ENCODE results near the gene GFOD1. TPM values are rescaled to one million over a fixed set of nuclear protein-coding genes. Genes with fewer than 3 reads are reported as not detected.

GFOD1 gene
- total RNA-seq, 1 experiment from 2014 or later: 6.1 TPM

DNA sequence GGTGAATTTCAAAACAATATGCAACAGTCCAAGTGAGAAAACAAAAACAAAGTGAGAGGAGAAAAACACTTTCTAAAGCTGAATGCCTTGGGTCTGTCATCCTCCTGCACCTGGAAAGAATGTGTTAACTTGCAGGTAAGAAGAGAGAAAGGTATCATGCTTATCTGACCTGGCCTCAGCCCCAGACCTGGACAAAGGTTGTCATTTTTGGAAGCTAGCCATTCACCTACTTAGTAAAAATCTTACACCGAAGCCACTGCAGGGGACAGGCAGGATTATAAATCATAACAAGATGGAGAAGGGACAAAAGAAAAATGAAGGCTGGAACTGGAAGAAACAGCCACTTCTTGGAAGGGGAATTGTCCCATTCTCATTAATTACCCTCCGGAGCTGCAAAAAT lies 69.4 kb downstream of the GFOD1 start:
- H3K4ac ChIP-seq (ENCODE audit: low read depth, low read length): no peak overlapping the region
- no peak overlapping the region for H3K56ac ChIP-seq (ENCODE audit: insufficient read length, low read depth, low read length)
- TF ChIP-seq, protein P1, sequence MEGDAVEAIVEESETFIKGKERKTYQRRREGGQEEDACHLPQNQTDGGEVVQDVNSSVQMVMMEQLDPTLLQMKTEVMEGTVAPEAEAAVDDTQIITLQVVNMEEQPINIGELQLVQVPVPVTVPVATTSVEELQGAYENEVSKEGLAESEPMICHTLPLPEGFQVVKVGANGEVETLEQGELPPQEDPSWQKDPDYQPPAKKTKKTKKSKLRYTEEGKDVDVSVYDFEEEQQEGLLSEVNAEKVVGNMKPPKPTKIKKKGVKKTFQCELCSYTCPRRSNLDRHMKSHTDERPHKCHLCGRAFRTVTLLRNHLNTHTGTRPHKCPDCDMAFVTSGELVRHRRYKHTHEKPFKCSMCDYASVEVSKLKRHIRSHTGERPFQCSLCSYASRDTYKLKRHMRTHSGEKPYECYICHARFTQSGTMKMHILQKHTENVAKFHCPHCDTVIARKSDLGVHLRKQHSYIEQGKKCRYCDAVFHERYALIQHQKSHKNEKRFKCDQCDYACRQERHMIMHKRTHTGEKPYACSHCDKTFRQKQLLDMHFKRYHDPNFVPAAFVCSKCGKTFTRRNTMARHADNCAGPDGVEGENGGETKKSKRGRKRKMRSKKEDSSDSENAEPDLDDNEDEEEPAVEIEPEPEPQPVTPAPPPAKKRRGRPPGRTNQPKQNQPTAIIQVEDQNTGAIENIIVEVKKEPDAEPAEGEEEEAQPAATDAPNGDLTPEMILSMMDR (conservative IDR thresholded peaks at IDR 0.05): no peak
- H3K9ac ChIP-seq (ENCODE audit: extremely low read depth, insufficient read length, low read length): no peak overlapping the region
- H3T11ph ChIP-seq (ENCODE audit: low read length): no peak overlapping the region
- no peak overlapping the region for H4K91ac ChIP-seq (ENCODE audit: insufficient read length, low read depth, low read length)
- H4K20me1 ChIP-seq (ENCODE audit: control insufficient read depth, insufficient read depth, insufficient read length): no peaks in the 10 kb centered on the region
- H2BK5ac ChIP-seq (ENCODE audit: insufficient read length, low read length): no peak overlapping the region
- H3K23me2 ChIP-seq (ENCODE audit: insufficient read length, low read depth, low read length, poor library complexity, severe bottlenecking): no peaks in the 10 kb centered on the region
- no peak overlapping the region for H3K4me3 Mint-ChIP-seq
- no peak overlapping the region for H2BK12ac ChIP-seq (ENCODE audit: insufficient read length, low read depth, low read length)
- H3K27me3 Mint-ChIP-seq (ENCODE audit: low read depth): no peaks in the 10 kb centered on the region
- no peak overlapping the region for H2BK15ac ChIP-seq (ENCODE audit: low read depth, low read length)
- H3K9me3 Mint-ChIP-seq: no peaks in the 10 kb centered on the region; a peak in 1 of 5 replicates
- no peak overlapping the region for H3K4me2 ChIP-seq (ENCODE audit: insufficient read depth, insufficient read length, low read length)
- H3K23ac ChIP-seq (ENCODE audit: insufficient read length, low read depth, low read length): no peak overlapping the region
- no peak overlapping the region for H2BK20ac ChIP-seq (ENCODE audit: low read depth, low read length, poor library complexity, severe bottlenecking)
- no peaks in the 10 kb centered on the region for H3K79me1 ChIP-seq (ENCODE audit: insufficient read depth, low read depth, low read length, poor library complexity, severe bottlenecking)
- H3K18ac ChIP-seq (ENCODE audit: insufficient read length, low read depth, low read length): no peak overlapping the region
- H4K5ac ChIP-seq (ENCODE audit: insufficient read length, low read depth, low read length): no peak overlapping the region
- H3K27me3 ChIP-seq (ENCODE audit: insufficient read depth, low read length): no peaks in the 10 kb centered on the region
- H2AFZ ChIP-seq (ENCODE audit: low read length): no peak overlapping the region
- H3K79me2 ChIP-seq (ENCODE audit: insufficient read depth, low read length): no peaks in the 10 kb centered on the region; the same call in 1 of the 2 replicates
- peaks cover 50 to 69% of the 10 kb centered on the region in 2 experiments for H3K4me1 Mint-ChIP-seq
- peak overlapping the region in 1 of 3 experiments; percentile 62; a peak in 3 of 7 replicates for H3K27ac Mint-ChIP-seq
- H3K27ac ChIP-seq (ENCODE audit: insufficient read length, low read depth, low read length): no peak overlapping the region
- no peaks in the 10 kb centered on the region for H3K9me3 ChIP-seq (ENCODE audit: control insufficient read depth, low read depth, low read length)
- no CpG with 5 or more reads among the region's 2 CpGs for WGBS (ENCODE audit: extremely low coverage, insufficient read length, low lambda C conversion rate)
- peaks cover 20% of the 10 kb centered on the region; the same call in 1 of the 2 replicates for H3K4me1 ChIP-seq (ENCODE audit: insufficient read depth, low read length)
- no peak overlapping the region for H3K14ac ChIP-seq (ENCODE audit: insufficient read depth, low read length)
- H2AK5ac ChIP-seq (ENCODE audit: insufficient read length, low read length): no peak overlapping the region
- DNase-seq: no peak
- H4K8ac ChIP-seq (replicated peaks; ENCODE audit: insufficient read length, low read depth, low read length): no peak overlapping the region
- peaks cover 0 to 5% (median 0%) of the 10 kb centered on the region in 3 experiments; a peak in 3 of 7 replicates for H3K36me3 Mint-ChIP-seq (ENCODE audit: insufficient read depth in 1 of 3, low read depth in 3 of 3)
- H2BK120ac ChIP-seq (ENCODE audit: low read depth, low read length, poor library complexity, severe bottlenecking): no peak overlapping the region
